ENCODE measurements around the gene R3HDM2. TPM values are rescaled to one million over a fixed set of nuclear protein-coding genes. Genes with fewer than 3 reads are reported as not detected.

The R3HDM2 gene
- total and polyA plus RNA-seq, 2 experiments from 2014 or later, result 13.4 to 28.7 TPM

- WGBS (ENCODE audit: low lambda C conversion rate, missing lambda C conversion rate), result 34% methylated on average over 7 of the region's 7 CpGs
- Histone ChIP-seq H3K27ac (peak overlapping the region; percentile 87), H3K4me2 (no peak overlapping the region), H3K36me3 (replicated peaks; ENCODE audit: insufficient read depth, low read depth) (no peaks in the 10 kb centered on the region), H3K27me3 (no peaks in the 10 kb centered on the region), H3K9me2 (replicated peaks; ENCODE audit: insufficient read depth) (no peaks in the 10 kb centered on the region), H3K79me2 (no peaks in the 10 kb centered on the region), H3K4me1 (ENCODE audit: insufficient read depth) (peaks cover 42% of the 10 kb centered on the region), H3K9me3 (ENCODE audit: low read depth) (no peaks in the 10 kb centered on the region), H3K4me3 (no peak overlapping the region), H2AFZ (no peak overlapping the region), H4K20me1 (ENCODE audit: insufficient read depth, poor library complexity, severe bottlenecking) (no peaks in the 10 kb centered on the region)
- DNase-seq (ENCODE audit: low spot score), result peak; percentile 90
- TF ChIP-seq EZH2 (IDR thresholded peaks at IDR 0.05; ENCODE audit: borderline replicate concordance), result no peak
- TF ChIP-seq CTCF (IDR thresholded peaks at IDR 0.05; ENCODE audit: poor library complexity), result peak; percentile 92
Observed at GRCh38 chr12:57452937-57453509, 22.2 kb upstream of the R3HDM2 start.

GRCh38 chr12:57452181-57452936, 21.5 kb upstream of the R3HDM2 start:
- Histone ChIP-seq H3K36me3 (replicated peaks; ENCODE audit: insufficient read depth, low read depth) (no peaks in the 10 kb centered on the region), H3K4me1 (ENCODE audit: insufficient read depth) (peaks cover 42% of the 10 kb centered on the region), H3K9me2 (replicated peaks; ENCODE audit: insufficient read depth) (no peaks in the 10 kb centered on the region), H2AFZ (no peak overlapping the region), H3K27me3 (no peaks in the 10 kb centered on the region), H4K20me1 (ENCODE audit: insufficient read depth, poor library complexity, severe bottlenecking) (no peaks in the 10 kb centered on the region), H3K4me2 (peak overlapping the region; percentile 10), H3K79me2 (no peaks in the 10 kb centered on the region), H3K4me3 (no peak overlapping the region), H3K9me3 (ENCODE audit: low read depth) (no peaks in the 10 kb centered on the region), H3K27ac (peak overlapping the region; percentile 87)
- whole genome bisulfite sequencing (ENCODE audit: low lambda C conversion rate, missing lambda C conversion rate), result 24% methylated on average over 9 of the region's 9 CpGs
- TF ChIP-seq CTCF (IDR thresholded peaks at IDR 0.05; ENCODE audit: poor library complexity), result no peak
- no peak for TF ChIP-seq EZH2phosphoT487 (IDR thresholded peaks at IDR 0.05; ENCODE audit: low read depth, severe bottlenecking, unreplicated experiment)
- TF ChIP-seq EZH2 (IDR thresholded peaks at IDR 0.05; ENCODE audit: borderline replicate concordance), result no peak
- DNase-seq (ENCODE audit: low spot score), result peak; percentile 88

GRCh38 chr12:57451233-57451778, 20.5 kb upstream of the R3HDM2 start:
- no peaks in the 10 kb centered on the region for H4K20me1 ChIP-seq (ENCODE audit: insufficient read depth, poor library complexity, severe bottlenecking)
- no peak overlapping the region for H3K4me3 ChIP-seq
- H2AFZ ChIP-seq, result no peak overlapping the region
- peak overlapping the region; percentile 10 for H3K4me2 ChIP-seq
- DNase-seq (ENCODE audit: low spot score), result peak; percentile 61
- H3K36me3 ChIP-seq (replicated peaks; ENCODE audit: insufficient read depth, low read depth), result no peaks in the 10 kb centered on the region
- no peaks in the 10 kb centered on the region for H3K9me3 ChIP-seq (ENCODE audit: low read depth)
- peaks cover 42% of the 10 kb centered on the region for H3K4me1 ChIP-seq (ENCODE audit: insufficient read depth)
- no peak for TF ChIP-seq CTCF (IDR thresholded peaks at IDR 0.05; ENCODE audit: poor library complexity)
- no peak for TF ChIP-seq EZH2 (IDR thresholded peaks at IDR 0.05; ENCODE audit: borderline replicate concordance)
- no peak for TF ChIP-seq EZH2phosphoT487 (IDR thresholded peaks at IDR 0.05; ENCODE audit: low read depth, severe bottlenecking, unreplicated experiment)
- peak overlapping the region; percentile 84 for H3K27ac ChIP-seq
- H3K9me2 ChIP-seq (replicated peaks; ENCODE audit: insufficient read depth), result no peaks in the 10 kb centered on the region
- H3K27me3 ChIP-seq, result no peaks in the 10 kb centered on the region
- no peaks in the 10 kb centered on the region for H3K79me2 ChIP-seq
- 65% methylated on average over 6 of the region's 6 CpGs for WGBS (ENCODE audit: low lambda C conversion rate, missing lambda C conversion rate)
